ENCODE results near the gene RASAL1.
A peak's percentile ranks its signal among the peaks of the same experiment; 100 is the strongest.

RASAL1 gene

GRCh38 chr12:113104953-113105510, 30.5 kb downstream of the RASAL1 start:
- DNase-seq (ENCODE audit: low read depth, low spot score): no peak
- no peak overlapping the region for H3K4me3 ChIP-seq (ENCODE audit: low read length)

DNA sequence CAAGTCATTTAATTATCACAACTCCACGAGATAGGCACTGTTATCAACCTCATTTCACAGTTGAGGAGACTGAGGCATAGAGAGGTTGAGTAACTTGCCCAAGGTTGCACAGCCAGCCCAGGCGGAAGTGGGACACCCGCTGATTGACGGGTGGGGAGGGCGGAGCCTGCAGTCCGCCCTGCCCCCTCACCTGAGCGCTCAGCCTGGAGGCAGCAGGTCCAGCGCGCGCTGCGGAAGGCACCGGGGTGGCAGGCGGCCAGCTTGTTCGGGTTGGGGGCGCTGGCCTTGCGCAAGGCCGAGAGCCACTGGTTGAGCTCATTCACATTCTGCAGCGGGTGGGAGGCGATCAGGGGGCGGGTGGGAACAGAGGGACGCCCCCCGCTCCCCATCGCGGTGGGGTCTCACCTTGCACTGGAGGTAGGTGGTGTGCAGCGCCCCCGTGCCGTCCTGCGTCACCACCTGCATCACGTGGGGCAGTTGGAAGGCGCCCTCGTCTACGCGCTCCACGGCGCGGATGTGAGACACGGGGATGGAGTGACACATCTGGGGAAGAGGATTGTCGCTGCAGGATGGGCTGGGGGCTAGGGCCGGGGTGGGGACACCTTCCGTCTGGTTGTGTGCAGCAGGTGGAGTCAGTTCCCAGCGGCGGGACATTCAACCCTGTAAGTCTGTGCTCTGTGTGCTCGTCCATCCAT, 31.7 kb downstream of the RASAL1 start:
- no peak overlapping the region for H3K4me3 ChIP-seq (ENCODE audit: low read length)
- no peak for DNase-seq (ENCODE audit: low read depth, low spot score)

- H3K4me3 ChIP-seq (ENCODE audit: low read length): no peak overlapping the region
- DNase-seq (ENCODE audit: low read depth, low spot score): no peak
Observed at GRCh38 chr12:113102811-113103210, 32.8 kb downstream of the RASAL1 start.

DNA sequence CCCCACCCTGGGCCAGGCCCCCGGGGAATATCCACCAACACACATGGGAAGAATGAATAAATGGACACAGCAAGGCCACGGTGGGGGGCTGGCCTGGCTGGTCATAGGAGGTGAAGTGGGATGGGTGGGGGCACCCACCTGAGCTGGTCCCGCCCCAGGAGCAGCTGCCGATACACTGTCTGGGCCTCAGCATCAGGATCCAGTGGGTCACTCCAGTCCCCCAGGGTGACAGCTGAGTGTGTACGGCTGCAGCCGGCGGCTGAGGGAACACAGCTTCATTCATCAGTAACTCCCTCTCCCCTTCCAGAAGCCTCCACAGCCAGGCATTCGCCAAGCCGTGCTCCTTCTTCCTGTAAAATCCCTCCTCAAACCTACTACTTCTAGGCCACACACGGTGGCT, 33.8 kb downstream of the RASAL1 start:
- DNase-seq (ENCODE audit: low read depth, low spot score): no peak
- no peak overlapping the region for H3K4me3 ChIP-seq (ENCODE audit: low read length)

DNA sequence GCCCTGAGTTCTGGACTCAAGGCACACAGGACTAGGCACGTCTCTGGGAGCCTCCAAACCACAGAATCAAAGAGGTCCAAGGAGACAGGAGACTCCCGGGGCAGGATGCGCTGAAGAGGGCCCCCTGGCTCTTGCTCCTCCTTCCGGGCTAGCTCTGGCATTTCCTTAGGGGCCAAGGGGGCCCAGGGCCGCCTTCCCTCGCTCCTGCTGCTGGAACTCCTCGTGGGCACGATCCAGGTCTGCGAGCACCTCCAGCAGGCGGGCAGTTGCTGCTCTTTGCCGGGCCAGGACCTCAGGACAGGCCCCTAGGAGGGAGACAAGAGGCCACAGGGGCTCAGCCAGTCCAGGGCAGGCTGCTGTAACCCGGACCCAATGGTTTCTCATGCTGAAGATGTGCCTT, 35.8 kb downstream of the RASAL1 start:
- DNase-seq (ENCODE audit: low read depth, low spot score): no peak
- no peak overlapping the region for H3K4me3 ChIP-seq (ENCODE audit: low read length)

GRCh38 chr12:113099364-113099763, 36.2 kb downstream of the RASAL1 start:
- H3K4me3 ChIP-seq (ENCODE audit: low read length): no peak overlapping the region
- no peak for DNase-seq (ENCODE audit: low read depth, low spot score)

DNA sequence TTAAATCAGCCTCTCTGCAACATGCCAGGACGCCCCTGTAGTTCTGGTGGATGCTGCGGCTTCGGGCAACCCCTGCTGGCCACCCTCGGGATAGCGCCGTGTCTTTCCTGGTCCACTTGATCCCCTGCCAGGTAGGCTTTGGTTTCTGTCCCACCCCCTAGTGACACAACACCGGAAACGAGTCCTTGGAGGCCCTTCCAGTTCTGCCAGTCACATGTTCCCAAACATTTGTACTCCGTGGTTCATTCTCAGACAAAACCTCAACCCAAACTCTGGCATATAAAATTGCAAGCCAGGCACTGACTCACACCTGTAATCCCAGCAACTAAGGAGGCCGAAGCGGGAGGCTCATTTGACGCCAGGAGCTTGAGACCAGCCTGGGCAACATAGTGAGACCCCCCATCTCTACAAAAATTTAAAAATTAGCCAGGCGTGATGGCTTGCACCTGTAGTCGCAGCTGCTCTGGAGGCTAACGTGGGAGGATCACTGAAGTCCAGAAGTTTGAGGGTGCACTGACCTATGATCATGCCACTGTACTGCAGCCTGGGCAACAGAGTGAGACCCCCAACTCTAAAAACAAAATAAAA, 37.0 kb downstream of the RASAL1 start:
- H3K4me3 ChIP-seq (ENCODE audit: low read length): no peak overlapping the region
- peak; percentile 71 for DNase-seq (ENCODE audit: low read depth, low spot score)

GRCh38 chr12:113097716-113098440, 37.7 kb downstream of the RASAL1 start:
- DNase-seq (ENCODE audit: low read depth, low spot score): no peak
- H3K4me3 ChIP-seq (ENCODE audit: low read length): no peak overlapping the region

GRCh38 chr12:113096675-113097461, 38.7 kb downstream of the RASAL1 start:
- no peak for DNase-seq (ENCODE audit: low read depth, low spot score)

DNA sequence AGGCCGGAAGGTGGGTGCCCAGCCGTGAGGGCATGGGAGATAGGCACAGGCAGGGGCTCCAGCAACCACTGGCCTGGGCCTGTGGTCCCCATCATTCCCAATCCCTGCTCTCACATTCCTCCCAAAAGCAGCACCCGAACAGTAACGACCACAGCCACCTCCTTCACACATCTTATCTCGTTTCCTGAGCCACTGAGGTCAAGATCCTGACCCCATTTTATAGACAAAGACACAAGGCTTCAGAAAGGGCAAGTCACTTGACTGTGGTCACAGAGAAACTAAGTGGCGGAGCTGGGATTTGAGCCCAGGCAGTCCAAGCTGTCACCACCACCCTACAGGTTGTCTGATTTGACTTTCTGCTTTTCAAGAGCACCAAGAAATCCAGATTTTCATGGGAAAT, 40.2 kb downstream of the RASAL1 start:
- H3K4me3 ChIP-seq (ENCODE audit: low read length): no peak overlapping the region
- no peak for DNase-seq (ENCODE audit: low read depth, low spot score)

More at GRCh38 chr12:113096675-113097461, 38.7 kb downstream of the RASAL1 start:
- H3K4me3 ChIP-seq (ENCODE audit: low read length): no peak overlapping the region

- H3K4me3 ChIP-seq (ENCODE audit: low read length): no peak overlapping the region
Observed at GRCh38 chr12:113094738-113095137, 40.8 kb downstream of the RASAL1 start.

DNA sequence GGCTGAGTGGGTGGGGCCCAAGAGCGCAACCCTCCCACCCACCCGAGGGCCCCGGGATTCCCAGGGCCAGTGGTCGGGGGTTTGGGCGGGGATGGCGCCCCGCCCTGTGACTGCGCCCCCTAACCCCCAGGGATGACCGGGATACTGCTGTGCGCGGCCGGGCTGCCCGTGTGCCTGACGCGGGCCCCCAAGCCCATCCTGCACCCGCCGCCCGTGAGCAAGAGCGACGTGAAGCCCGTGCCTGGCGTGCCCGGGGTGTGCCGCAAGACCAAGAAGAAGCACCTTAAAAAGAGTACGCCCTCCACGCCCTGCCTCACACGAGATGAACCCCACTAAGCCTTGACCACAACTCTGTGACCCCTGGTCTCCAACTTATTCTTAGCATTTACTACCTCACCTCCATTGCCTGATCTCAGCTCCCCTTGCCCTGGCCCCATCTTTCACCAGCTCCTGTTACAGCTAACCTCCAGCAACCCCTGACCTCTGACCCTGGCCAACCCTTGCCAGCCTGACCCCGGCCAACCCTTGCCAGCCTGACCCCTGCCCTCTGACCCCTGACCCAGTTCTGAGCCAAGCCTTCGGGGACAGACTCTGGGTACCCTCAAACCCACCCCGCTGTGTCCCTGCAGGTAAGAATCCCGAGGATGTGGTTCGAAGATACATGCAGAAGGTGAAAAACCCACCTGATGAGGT, 42.0 kb downstream of the RASAL1 start:
- H3K4me3 ChIP-seq (ENCODE audit: low read length): no peak overlapping the region
- DNase-seq (ENCODE audit: low read depth, low spot score): no peak

More at GRCh38 chr12:113094738-113095137, 40.8 kb downstream of the RASAL1 start:
- no peak for DNase-seq (ENCODE audit: low read depth, low spot score)

DNA sequence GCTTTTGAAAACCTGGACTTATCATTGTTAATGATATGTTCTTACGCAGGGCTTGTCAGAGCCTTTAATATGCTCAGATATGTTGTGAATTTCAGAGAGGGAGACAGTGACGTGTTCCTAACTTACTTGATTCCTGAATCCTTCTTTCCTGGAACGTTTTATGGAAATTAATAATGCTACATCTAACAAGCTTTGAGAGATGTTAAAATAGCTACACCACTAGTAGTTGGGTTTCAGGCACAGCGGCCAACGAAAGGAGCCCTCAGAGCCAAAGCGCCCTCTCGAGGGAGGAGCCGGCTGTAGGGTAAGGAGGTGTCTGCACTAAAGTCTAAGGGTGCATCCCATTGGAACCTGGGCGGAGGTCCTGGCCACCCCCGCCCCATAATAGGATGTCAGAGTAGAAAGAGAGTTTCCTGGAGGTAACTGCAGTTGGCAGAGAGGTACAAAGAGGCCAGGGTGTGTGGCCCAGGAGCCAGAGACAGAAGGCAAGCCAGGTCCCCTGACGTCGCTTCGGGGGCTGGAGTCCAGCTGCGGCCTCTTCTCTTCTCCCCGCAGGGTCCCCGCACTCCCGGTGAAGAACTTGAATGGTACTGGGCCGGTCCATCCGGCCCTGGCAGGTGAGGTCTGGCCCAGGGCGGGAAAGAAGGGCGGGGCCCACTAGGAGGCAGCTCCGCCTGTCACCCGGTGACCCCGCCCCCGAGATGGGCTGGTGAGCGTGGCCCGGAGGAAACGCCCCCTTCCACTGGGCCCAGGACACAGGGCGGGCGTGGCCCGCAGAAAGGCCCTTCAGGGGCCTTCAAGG, 42.8 kb downstream of the RASAL1 start:
- no peak for DNase-seq (ENCODE audit: low read depth, low spot score)
- no peak overlapping the region for H3K4me3 ChIP-seq (ENCODE audit: low read length)

GRCh38 chr12:113091506-113091905, 44.1 kb downstream of the RASAL1 start:
- H3K4me3 ChIP-seq (ENCODE audit: low read length): no peak overlapping the region
- DNase-seq (ENCODE audit: low read depth, low spot score): no peak

DNA sequence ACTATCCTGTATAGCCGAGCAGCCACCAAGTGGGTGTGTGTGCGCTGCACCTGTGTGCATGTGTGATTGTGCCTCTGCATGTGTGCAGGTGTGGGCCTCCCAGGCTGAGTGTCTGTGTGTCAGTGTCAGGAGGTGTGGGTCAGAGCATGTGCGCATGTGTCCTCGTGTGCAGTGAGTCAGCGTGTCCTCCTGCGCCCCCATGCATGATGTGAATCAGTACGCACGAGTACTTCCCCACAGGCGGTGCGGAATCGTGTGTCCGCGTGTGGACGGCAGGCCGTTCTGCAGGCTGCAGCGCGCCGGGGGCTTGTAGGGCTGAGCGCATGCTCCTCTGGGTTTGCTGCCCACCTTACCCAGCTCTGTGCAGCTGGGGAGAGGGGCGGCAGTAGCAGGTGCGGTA, 44.8 kb downstream of the RASAL1 start:
- H3K4me3 ChIP-seq (ENCODE audit: low read length): no peak overlapping the region
- no peak for DNase-seq (ENCODE audit: low read depth, low spot score)

GRCh38 chr12:113089839-113090238, 45.7 kb downstream of the RASAL1 start:
- DNase-seq (ENCODE audit: low read depth, low spot score): no peak
- H3K4me3 ChIP-seq (ENCODE audit: low read length): peak overlapping the region; percentile 22; the same call in 1 of the 2 replicates

- DNase-seq (ENCODE audit: low read depth, low spot score): peak; percentile 76
- H3K4me3 ChIP-seq (ENCODE audit: low read length): peak overlapping the region; percentile 22
Observed at GRCh38 chr12:113088971-113089756, 46.4 kb downstream of the RASAL1 start.
